HG03175 (cell line): ENCODE measurements around the gene SPA17.

Source experiments
- ATAC-seq: cut with Tn5 transposase; IDR thresholded peaks from one replicate; pipeline ENCODE4 v1.9.1; 2021; ENCODE audit warnings: mild to moderate bottlenecking, moderate library complexity; ENCODE audit not compliant: unreplicated experiment

The SPA17 gene

GRCh38 chr11:124661553-124661952 is 12.2 kb upstream of the SPA17 start:
- ATAC-seq, result no peak

- no peak for ATAC-seq
Observed at GRCh38 chr11:124662106-124662505, 11.6 kb upstream of the SPA17 start.

DNA sequence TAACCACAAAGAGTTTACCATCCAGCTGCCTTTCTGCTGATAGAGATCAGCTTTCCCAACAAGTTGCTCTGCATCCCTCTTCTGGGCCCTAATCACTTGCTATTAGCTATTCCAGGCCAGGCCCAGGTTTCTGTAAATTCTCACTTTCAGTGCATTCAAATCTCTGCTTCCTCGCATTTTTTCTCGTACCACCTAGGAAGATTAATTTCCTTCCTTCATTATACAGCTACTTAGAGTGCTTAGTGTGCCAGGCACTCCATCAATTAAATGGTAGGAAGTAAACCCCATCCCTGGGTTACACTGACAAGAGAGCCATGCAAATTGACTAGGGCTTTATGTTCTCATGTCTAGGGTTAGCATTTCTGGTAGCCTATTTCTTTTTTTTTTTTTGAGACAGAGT is 9.8 kb upstream of the SPA17 start:
- no peak for ATAC-seq

DNA sequence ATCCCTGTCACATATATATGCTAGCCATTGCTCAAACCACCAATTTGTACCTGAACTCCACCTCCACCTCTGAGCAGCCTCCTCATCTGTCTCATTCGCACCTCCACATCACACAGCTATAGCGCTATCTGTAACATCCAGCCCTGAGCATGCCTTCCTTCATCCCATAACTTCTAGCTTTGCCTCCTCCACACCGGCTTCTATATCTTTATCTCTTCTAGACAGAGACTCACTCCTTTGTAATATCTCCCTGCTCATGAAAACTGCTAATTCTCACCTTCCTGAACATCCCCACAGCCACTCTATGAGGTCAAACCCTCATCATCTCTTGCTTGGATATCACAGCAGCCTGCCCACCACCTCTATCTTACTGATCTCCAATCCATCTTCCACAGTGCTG is 6.1 kb upstream of the SPA17 start:
- no peak for ATAC-seq

- ATAC-seq, result peak; percentile 25
Observed at GRCh38 chr11:124669193-124669592, 4.5 kb upstream of the SPA17 start.

- ATAC-seq, result no peak
Observed at GRCh38 chr11:124670732-124671131, 3.0 kb upstream of the SPA17 start.

GRCh38 chr11:124672536-124673215 is 1.0 kb upstream of the SPA17 start:
- ATAC-seq, result no peak

DNA sequence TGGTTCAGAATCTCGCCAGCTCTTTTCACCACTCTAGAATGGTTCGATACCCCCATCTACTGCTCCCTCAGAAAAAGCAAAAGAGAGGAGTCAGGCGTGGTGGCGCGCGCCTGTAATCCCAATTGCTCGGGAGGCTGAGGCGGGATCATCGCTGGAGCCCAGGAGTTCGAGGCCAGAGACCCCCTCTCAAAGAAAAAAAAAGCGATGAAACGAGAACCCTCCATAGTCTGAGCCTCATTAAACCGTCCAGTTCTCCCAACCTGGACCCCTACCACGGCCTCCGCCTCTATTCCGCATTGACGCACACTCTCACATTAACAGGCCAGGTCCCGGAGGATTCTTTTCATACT is 439 bp downstream of the SPA17 start:
- no peak for ATAC-seq

DNA sequence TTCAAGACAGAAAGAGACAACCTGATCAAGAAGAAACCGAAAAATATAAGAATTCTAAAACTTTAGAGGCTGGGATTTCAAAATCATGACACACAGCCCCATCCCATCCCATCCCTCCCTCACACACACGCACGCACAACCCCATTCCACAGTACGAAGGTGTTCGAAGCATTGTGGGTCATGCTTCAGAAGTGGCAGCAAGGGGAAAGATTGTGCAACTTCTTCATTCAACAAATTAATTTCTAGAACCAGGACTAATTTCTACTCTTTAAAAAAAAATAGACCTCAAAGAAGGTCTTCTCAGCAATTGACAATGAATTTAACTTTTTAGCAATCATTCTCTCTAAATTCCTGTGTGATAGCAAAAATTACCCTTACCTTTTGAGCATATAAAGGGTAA is 867 bp downstream of the SPA17 start:
- ATAC-seq, result no peak

DNA sequence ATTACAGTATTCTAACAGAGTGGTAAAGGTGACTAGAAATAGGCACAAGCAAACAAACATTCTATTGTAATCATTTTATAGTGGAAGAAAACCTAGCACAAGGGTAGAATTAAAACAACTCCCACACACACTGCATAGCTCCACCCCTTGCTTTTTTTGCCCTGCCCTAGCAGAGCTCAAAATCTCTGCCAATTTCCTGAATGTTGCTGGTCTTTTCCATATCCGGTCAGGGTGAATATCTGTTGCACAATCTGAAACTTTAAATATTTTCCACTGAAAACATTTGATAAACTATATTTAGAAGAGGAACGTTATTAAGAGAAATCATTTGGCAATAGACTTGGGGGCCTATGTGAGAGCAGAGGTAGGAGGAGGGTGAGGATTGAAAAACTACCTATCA is 2.7 kb downstream of the SPA17 start:
- no peak for ATAC-seq

GRCh38 chr11:124678416-124678815 is 4.7 kb downstream of the SPA17 start:
- no peak for ATAC-seq

DNA sequence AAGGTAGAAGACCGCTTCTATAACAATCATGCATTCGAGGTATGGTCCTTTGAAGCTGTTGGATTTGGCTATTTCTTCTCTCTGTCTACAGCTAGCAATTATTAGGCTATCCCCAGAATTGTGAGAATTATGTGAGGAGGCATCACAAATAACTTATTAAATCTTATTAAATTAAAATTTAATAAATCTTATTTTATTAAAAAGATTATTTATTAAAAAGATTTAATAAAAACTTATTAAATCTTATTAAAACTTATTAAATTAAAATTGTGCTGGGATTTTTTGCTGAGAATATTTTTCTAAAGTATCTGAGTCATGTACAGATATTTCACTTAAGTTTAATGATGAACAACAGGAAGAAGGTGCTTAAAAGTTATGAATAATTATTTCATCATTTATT is 7.7 kb downstream of the SPA17 start:
- ATAC-seq, result no peak

- no peak for ATAC-seq
Observed at GRCh38 chr11:124682443-124682842, 8.7 kb downstream of the SPA17 start.

DNA sequence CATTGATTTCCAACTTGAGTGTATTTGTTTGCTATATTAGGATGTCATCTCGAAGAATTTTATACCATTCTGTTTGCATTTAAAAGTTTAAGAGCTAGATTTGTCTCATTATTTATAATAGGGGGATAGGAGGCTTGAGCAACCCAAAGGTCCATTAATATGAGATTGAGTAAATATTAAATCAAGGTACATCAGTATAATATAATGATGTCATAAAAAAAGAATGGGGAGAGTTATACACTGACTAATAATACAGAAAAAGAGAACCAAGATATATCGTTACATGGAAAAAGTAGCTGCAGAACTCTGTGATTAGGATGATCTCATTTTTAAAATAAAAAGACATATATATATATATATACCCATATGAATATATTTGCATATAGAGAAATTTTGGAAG is 19.4 kb downstream of the SPA17 start:
- ATAC-seq, result no peak

GRCh38 chr11:124699547-124699946 is 25.8 kb downstream of the SPA17 start:
- ATAC-seq, result no peak

- no peak for ATAC-seq
Observed at GRCh38 chr11:124700028-124700427, 26.3 kb downstream of the SPA17 start.

GRCh38 chr11:124707829-124708228 is 34.1 kb downstream of the SPA17 start:
- no peak for ATAC-seq

GRCh38 chr11:124712392-124712791 is 38.7 kb downstream of the SPA17 start:
- no peak for ATAC-seq

- ATAC-seq, result no peak
Observed at GRCh38 chr11:124716591-124716990, 42.9 kb downstream of the SPA17 start.

DNA sequence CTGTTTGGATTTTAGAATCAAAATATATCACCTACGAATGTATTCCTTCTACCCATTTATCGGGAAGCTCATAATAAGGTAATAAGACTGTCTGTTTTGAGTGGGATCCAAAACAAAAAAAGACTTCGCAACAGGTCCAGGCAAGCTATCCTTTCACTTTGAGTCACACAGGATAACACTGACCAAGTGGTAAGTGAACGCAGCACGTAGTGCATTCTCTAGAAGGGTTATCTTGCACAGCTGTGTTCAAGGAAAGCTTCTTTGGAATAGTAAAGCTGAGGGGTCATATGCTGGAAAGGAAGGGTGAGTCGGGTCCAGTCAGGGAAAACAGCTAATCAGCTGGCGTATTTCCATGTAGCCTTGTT is 43.7 kb downstream of the SPA17 start:
- ATAC-seq, result no peak

- no peak for ATAC-seq
Observed at GRCh38 chr11:124717786-124718651, 44.3 kb downstream of the SPA17 start.

GRCh38 chr11:124718801-124719200 is 45.1 kb downstream of the SPA17 start:
- no peak for ATAC-seq

- ATAC-seq, result no peak
Observed at GRCh38 chr11:124719534-124719933, 45.8 kb downstream of the SPA17 start.
